Kidney epithelial cell (primary cell): ENCODE results near the gene DAP. TPM values are rescaled to one million over a fixed set of nuclear protein-coding genes. Genes with fewer than 3 reads are reported as not detected.

Experiments
- DNase-seq: peaks from one replicate; pipeline ENCODE4 v3.0.0-alpha.2; 2010; ENCODE audit warnings: low read depth
- H3K27me3 ChIP-seq: 2 replicates; pipeline ENCODE4 v1.6.0; 2011; ENCODE audit warnings: low read length; ENCODE audit not compliant: control insufficient read depth, insufficient read depth
- H3K36me3 ChIP-seq: 2 replicates; pipeline ENCODE4 v1.5.1; 2011; ENCODE audit warnings: low read length; ENCODE audit not compliant: control insufficient read depth, insufficient read depth
- H3K4me3 ChIP-seq: 2 replicates; pipeline ENCODE4 v1.5.1; 2011; ENCODE audit warnings: low read depth, mild to moderate bottlenecking, control low read depth, low read length
- CTCF ChIP-seq: IDR thresholded peaks from 2 replicates; pipeline ENCODE4 v1.5.1; 2011; ENCODE audit warnings: mild to moderate bottlenecking, moderate library complexity, low read length, control low read depth, inconsistent platforms; ENCODE audit not compliant: insufficient read depth, poor library complexity, severe bottlenecking
- total RNA-seq: library from RNA; depleted of rRNA; stranded (reverse); fragments of >200 nt; gene quantifications from 2 replicates; pipeline ENCODE4 v1.2.3, GENCODE V29; 2015

DAP gene
- total RNA-seq, 1 donor from 2014 or later = 77.7 TPM

GRCh38 chr5:10660135-10660534 is 100.9 kb downstream of the DAP start:
- Histone ChIP-seq H3K4me3 (no peak overlapping the region), H3K27me3 (no peaks in the 10 kb centered on the region), H3K36me3 (peaks cover 2% of the 10 kb centered on the region)
- TF ChIP-seq CTCF = no peak
- no peak for DNase-seq

- DNase-seq = no peak
- H3K36me3 ChIP-seq = peaks cover 3% of the 10 kb centered on the region
- TF ChIP-seq CTCF = no peak
- no peak overlapping the region for H3K4me3 ChIP-seq
- no peaks in the 10 kb centered on the region for H3K27me3 ChIP-seq
Observed at GRCh38 chr5:10658265-10658664, 102.8 kb downstream of the DAP start.

- H3K4me3 ChIP-seq = no peak overlapping the region
- no peak for DNase-seq
- no peak for TF ChIP-seq CTCF
- H3K36me3 ChIP-seq = peaks cover 4% of the 10 kb centered on the region
- H3K27me3 ChIP-seq = no peaks in the 10 kb centered on the region
Observed at GRCh38 chr5:10655972-10656830, 104.8 kb downstream of the DAP start.

GRCh38 chr5:10655161-10655971 is 105.7 kb downstream of the DAP start:
- H3K4me3 ChIP-seq = no peak overlapping the region
- H3K36me3 ChIP-seq = peaks cover 4% of the 10 kb centered on the region
- no peak for TF ChIP-seq CTCF
- H3K27me3 ChIP-seq = no peaks in the 10 kb centered on the region
- DNase-seq = no peak

DNA sequence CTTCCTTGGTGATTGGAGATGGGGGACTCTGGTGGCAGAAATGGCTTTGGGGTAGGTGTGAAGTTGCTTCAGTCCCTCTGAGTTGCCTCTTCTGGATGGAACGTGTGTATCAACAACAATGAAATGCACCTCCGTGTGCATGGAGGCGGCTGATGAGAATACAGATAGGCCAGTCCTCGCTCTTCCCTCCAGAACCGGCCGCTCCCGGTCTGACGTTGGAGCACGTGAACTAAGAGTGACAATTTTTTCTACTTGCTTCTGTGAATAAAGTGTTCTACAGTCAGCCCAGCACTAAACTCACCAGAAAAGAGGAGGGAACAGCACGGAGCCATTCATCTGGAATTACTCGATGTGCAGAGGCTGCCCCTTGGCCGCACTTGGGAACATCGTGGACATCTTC is 106.5 kb downstream of the DAP start:
- no peak for TF ChIP-seq CTCF
- peaks cover 4% of the 10 kb centered on the region for H3K36me3 ChIP-seq

More for the DNA sequence above, 106.5 kb downstream of the DAP start:
- H3K27me3 ChIP-seq = no peaks in the 10 kb centered on the region
- DNase-seq = no peak
- H3K4me3 ChIP-seq = no peak overlapping the region
